OCI-LY7 (cell line): Measurements from ENCODE around the gene NDUFA7.

Experiments
- EZH2phosphoT487 ChIP-seq: fragments of 200-600 bp; sonication (generic); IDR thresholded peaks from 2 replicates; pipeline ENCODE4 v1.6.1; 2018; ENCODE audit warnings: low read depth, borderline replicate concordance, mild to moderate bottlenecking, mixed run types, antibody characterized with exemption, low read length, moderate library complexity, mixed read lengths
- TF ChIP-seq, protein P1 (sequence below): fragments of 200-600 bp; sonication (generic); conservative IDR thresholded peaks from 2 replicates; pipeline ENCODE4 v1.5.1; 2014; ENCODE audit warnings: mild to moderate bottlenecking, antibody characterized with exemption, low read length, moderate library complexity, mixed read lengths

DNA sequence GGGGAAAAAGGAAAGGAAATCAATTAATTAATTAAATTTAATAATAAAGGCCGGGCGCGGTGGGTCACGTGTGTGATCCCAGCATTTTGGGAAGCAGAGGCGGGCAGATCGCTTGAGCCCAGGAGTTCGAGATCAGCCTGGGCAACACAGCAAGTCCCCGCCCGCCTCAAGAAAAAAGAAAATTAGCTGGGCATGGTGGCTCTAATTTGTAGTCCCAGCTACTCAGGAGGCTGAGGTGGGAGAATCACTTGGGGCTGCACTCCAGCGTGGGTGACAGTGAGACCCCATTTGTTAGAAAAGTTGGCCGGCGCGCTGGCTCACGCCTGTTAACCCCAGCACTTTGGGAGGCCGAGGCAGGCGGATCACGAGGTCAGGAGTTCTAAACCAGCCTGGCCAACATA is 12.3 kb downstream of the NDUFA7 start:
- TF ChIP-seq, protein P1, sequence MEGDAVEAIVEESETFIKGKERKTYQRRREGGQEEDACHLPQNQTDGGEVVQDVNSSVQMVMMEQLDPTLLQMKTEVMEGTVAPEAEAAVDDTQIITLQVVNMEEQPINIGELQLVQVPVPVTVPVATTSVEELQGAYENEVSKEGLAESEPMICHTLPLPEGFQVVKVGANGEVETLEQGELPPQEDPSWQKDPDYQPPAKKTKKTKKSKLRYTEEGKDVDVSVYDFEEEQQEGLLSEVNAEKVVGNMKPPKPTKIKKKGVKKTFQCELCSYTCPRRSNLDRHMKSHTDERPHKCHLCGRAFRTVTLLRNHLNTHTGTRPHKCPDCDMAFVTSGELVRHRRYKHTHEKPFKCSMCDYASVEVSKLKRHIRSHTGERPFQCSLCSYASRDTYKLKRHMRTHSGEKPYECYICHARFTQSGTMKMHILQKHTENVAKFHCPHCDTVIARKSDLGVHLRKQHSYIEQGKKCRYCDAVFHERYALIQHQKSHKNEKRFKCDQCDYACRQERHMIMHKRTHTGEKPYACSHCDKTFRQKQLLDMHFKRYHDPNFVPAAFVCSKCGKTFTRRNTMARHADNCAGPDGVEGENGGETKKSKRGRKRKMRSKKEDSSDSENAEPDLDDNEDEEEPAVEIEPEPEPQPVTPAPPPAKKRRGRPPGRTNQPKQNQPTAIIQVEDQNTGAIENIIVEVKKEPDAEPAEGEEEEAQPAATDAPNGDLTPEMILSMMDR, result no peak
- no peak for TF ChIP-seq EZH2phosphoT487
